Endodermal cell (in vitro differentiated cells): ENCODE results near the gene DDX51. TPM values are rescaled to one million over a fixed set of nuclear protein-coding genes. Genes with fewer than 3 reads are reported as not detected.

Experiments
- DNase-seq: peaks from one replicate; pipeline ENCODE4 v3.0.0-alpha.2; 2017
- H3K27ac ChIP-seq: 2 replicates; pipeline ENCODE4 v1.5.1; 2013; ENCODE audit warnings: mild to moderate bottlenecking, low read depth, low read length, moderate library complexity
- H3K27me3 ChIP-seq: 2 replicates; pipeline ENCODE4 v1.6.1; 2013; ENCODE audit warnings: mild to moderate bottlenecking, low read length, moderate library complexity; ENCODE audit not compliant: insufficient read depth, control insufficient read depth, poor library complexity, severe bottlenecking
- H3K36me3 ChIP-seq: 2 replicates; pipeline ENCODE4 v1.7.0; 2013; ENCODE audit warnings: mild to moderate bottlenecking, low read length, moderate library complexity; ENCODE audit not compliant: control insufficient read depth, insufficient read depth
- H3K4me1 ChIP-seq: one replicate; pipeline ENCODE4 v1.7.0; 2013; ENCODE audit warnings: low read length; ENCODE audit not compliant: control insufficient read depth, insufficient read depth
- H3K4me3 ChIP-seq: 2 replicates; pipeline ENCODE4 v1.5.1; 2013; ENCODE audit warnings: mild to moderate bottlenecking, low read length, moderate library complexity
- H3K9ac ChIP-seq: 2 replicates; pipeline ENCODE4 v1.6.1; 2013; ENCODE audit warnings: mild to moderate bottlenecking, low read length, moderate library complexity; ENCODE audit not compliant: poor library complexity, severe bottlenecking; ENCODE audit errors: extremely low read depth
- H3K9me3 ChIP-seq: 2 replicates; pipeline ENCODE4 v1.6.1; 2013; ENCODE audit warnings: mild to moderate bottlenecking, low read length, moderate library complexity; ENCODE audit not compliant: control insufficient read depth
- H3K27ac Mint-ChIP-seq: 2 replicates; pipeline ENCODE4 v1.8.0; 2020; ENCODE audit warnings: mixed read lengths
- H3K27me3 Mint-ChIP-seq: 2 replicates; pipeline ENCODE4 v1.8.0; 2021; ENCODE audit warnings: mild to moderate bottlenecking, mixed read lengths; ENCODE audit not compliant: insufficient read depth
- H3K36me3 Mint-ChIP-seq: 2 replicates; pipeline ENCODE4 v1.8.0; 2020; ENCODE audit warnings: low read depth, mixed read lengths
- H3K4me1 Mint-ChIP-seq: 2 replicates; pipeline ENCODE4 v1.8.0; 2020; ENCODE audit warnings: mixed read lengths
- H3K4me3 Mint-ChIP-seq: 2 replicates; pipeline ENCODE4 v1.8.0; 2020; ENCODE audit warnings: mild to moderate bottlenecking, moderate library complexity, mixed read lengths
- H3K9me3 Mint-ChIP-seq: 2 replicates; pipeline ENCODE4 v1.8.0; 2020; ENCODE audit warnings: mild to moderate bottlenecking, mixed read lengths
- CTCF ChIP-seq: fragments of 200-600 bp; sonication (generic); conservative IDR thresholded peaks from 2 replicates; pipeline ENCODE4 v1.5.0; 2021; ENCODE audit warnings: antibody characterized with exemption, mild to moderate bottlenecking
- WGBS, 2 experiments: methylation state at CpG; one replicate each; pipeline versions ENCODE4 v1.1.5 to v1.1.7; 2013; ENCODE audit warnings: missing lambda C conversion rate in 2 of 2, mixed read lengths in 1 of 2; ENCODE audit not compliant: insufficient coverage in 1 of 2, insufficient read length in 1 of 2; 5-methylcytosine and 5-hydroxymethylcytosine counted together
- total RNA-seq, 2 donors: library from RNA; stranded (reverse); fragmentation: NEBNext Ultra II Directional in 1 of 2; extraction: Animal tissue kit (Norgen Biotek cat#: 25700) in 1 of 2; gene quantifications; 2 replicates in 1 of 2; 3 replicates in 1 of 2; pipeline ENCODE4 v1.2.1, GENCODE V29; 2021

DDX51 gene
- total RNA-seq, 2 donors from 2014 or later, result 31.5 to 33.8 TPM

GRCh38 chr12:132153501-132154340, 9.6 kb upstream of the DDX51 start:
- Mint-ChIP-seq H3K9me3 (no peaks in the 10 kb centered on the region), H3K27me3 (no peaks in the 10 kb centered on the region), H3K4me1 (no peaks in the 10 kb centered on the region), H3K36me3 (peaks cover 3% of the 10 kb centered on the region), H3K4me3 (no peak overlapping the region), H3K27ac (no peak overlapping the region)
- peaks cover 25% of the 10 kb centered on the region for H3K36me3 ChIP-seq
- H3K4me3 ChIP-seq, result no peak overlapping the region
- H3K9ac ChIP-seq, result no peak overlapping the region
- no peaks in the 10 kb centered on the region for H3K4me1 ChIP-seq
- no peaks in the 10 kb centered on the region for H3K27me3 ChIP-seq
- WGBS, 2 experiments, result 55 to 62% methylated on average over 22 to 41 of the region's 41 CpGs
- no peak overlapping the region for H3K27ac ChIP-seq
- H3K9me3 ChIP-seq, result peaks cover 27% of the 10 kb centered on the region
- TF ChIP-seq CTCF, result peak; percentile 98
- peak; percentile 97 for DNase-seq

GRCh38 chr12:132152953-132153352, 8.8 kb upstream of the DDX51 start:
- H3K27me3 Mint-ChIP-seq, result no peaks in the 10 kb centered on the region
- H3K27ac Mint-ChIP-seq, result no peak overlapping the region
- Histone ChIP-seq H3K27ac (no peak overlapping the region), H3K36me3 (peaks cover 22% of the 10 kb centered on the region), H3K9me3 (peaks cover 23% of the 10 kb centered on the region), H3K27me3 (no peaks in the 10 kb centered on the region), H3K4me3 (no peak overlapping the region), H3K9ac (no peak overlapping the region), H3K4me1 (no peaks in the 10 kb centered on the region)
- peaks cover 2% of the 10 kb centered on the region for H3K9me3 Mint-ChIP-seq
- H3K4me3 Mint-ChIP-seq, result no peak overlapping the region
- 93% methylated on average over 8 to 20 of the region's 20 CpGs for WGBS, 2 experiments
- no peaks in the 10 kb centered on the region for H3K4me1 Mint-ChIP-seq
- DNase-seq, result no peak
- no peak for TF ChIP-seq CTCF
- H3K36me3 Mint-ChIP-seq, result peaks cover 9% of the 10 kb centered on the region

- DNase-seq, result no peak
- Mint-ChIP-seq H3K4me1 (no peaks in the 10 kb centered on the region), H3K36me3 (peaks cover 9% of the 10 kb centered on the region), H3K9me3 (peaks cover 2% of the 10 kb centered on the region), H3K27me3 (no peaks in the 10 kb centered on the region), H3K4me3 (no peak overlapping the region), H3K27ac (no peak overlapping the region)
- TF ChIP-seq CTCF, result no peak
- Histone ChIP-seq H3K9ac (no peak overlapping the region), H3K27me3 (no peaks in the 10 kb centered on the region), H3K9me3 (peaks cover 18% of the 10 kb centered on the region), H3K27ac (no peak overlapping the region), H3K4me1 (no peaks in the 10 kb centered on the region), H3K36me3 (peaks cover 19% of the 10 kb centered on the region), H3K4me3 (no peak overlapping the region)
- 95 to 96% methylated on average over 4 to 8 of the region's 9 CpGs for WGBS, 2 experiments
Observed at GRCh38 chr12:132152411-132152821, 8.3 kb upstream of the DDX51 start.
